ENCODE data around the gene RETREG2.

Gene RETREG2

GRCh38 chr2:219168932-219169331, 9.1 kb upstream of the RETREG2 start:
- no peak for FAIRE-seq
- DNase-seq (ENCODE audit: insufficient read length, low spot score) = no peak

GRCh38 chr2:219169930-219170654, 8.0 kb upstream of the RETREG2 start, which contains the start of gene SLC23A3:
Gene SLC23A3, minus strand, starts transcription at chr2:219170029. Its CDS starts 45 bp downstream, at chr2:219169984.
- no peak for FAIRE-seq
- no peak for DNase-seq (ENCODE audit: insufficient read length, low spot score)

GRCh38 chr2:219171231-219171651, 6.8 kb upstream of the RETREG2 start:
- DNase-seq (ENCODE audit: insufficient read length, low spot score) (peak; percentile 65), FAIRE-seq (peak; percentile 20)

GRCh38 chr2:219172231-219173154, 5.6 kb upstream of the RETREG2 start:
- DNase-seq (ENCODE audit: insufficient read length, low spot score) (no peak), FAIRE-seq (no peak)

DNA sequence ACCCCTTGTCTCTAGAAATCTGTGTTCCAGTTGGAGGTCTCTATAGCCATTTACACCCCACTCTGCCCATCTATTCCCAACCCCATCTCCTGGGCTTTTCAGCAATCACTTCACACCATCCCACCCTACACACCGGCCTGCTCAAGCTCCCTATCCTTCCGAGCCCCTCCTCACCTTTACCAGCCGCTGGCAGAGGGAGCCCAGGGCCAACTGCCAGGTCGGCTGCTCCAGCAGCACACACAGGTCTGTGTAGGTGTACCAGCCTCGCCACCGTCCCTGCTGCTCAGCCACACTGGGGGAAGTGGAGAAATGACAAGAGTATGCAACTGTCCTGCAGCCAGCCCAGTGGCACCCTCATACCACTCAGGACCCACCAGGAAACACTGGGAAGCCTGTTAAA, 4.9 kb upstream of the RETREG2 start:
- FAIRE-seq (no peak), DNase-seq (ENCODE audit: insufficient read length, low spot score) (no peak)

DNA sequence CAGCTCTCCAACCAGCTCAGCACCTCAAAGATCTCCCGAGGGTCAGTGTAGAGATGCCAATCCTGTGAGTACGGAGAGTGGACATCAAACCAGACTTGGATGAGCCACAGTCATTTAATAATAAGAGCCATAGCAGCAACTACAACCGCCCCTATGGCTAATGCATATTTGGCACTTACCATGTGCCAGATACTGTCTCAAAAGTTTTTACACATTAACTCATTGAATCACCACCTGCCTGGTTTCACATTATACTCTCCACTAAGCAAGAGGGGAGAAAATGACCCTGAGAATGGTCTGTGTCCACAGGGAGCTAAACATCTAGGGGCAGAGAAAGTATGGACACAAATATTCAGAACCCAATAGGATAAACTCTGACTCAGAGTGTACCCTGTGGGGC, 3.9 kb upstream of the RETREG2 start:
- FAIRE-seq = no peak
- DNase-seq (ENCODE audit: insufficient read length, low spot score) = no peak

GRCh38 chr2:219174801-219175200, 3.3 kb upstream of the RETREG2 start:
- FAIRE-seq = no peak

GRCh38 chr2:219175486-219175885, 2.6 kb upstream of the RETREG2 start:
- DNase-seq (ENCODE audit: insufficient read length, low spot score) = no peak
- no peak for FAIRE-seq

More at GRCh38 chr2:219174801-219175200, 3.3 kb upstream of the RETREG2 start:
- DNase-seq (ENCODE audit: insufficient read length, low spot score) = no peak

- peak; percentile 38 for DNase-seq (ENCODE audit: insufficient read length, low spot score)
- peak; percentile 85 for FAIRE-seq
Observed at GRCh38 chr2:219175928-219176817, 1.9 kb upstream of the RETREG2 start.

DNA sequence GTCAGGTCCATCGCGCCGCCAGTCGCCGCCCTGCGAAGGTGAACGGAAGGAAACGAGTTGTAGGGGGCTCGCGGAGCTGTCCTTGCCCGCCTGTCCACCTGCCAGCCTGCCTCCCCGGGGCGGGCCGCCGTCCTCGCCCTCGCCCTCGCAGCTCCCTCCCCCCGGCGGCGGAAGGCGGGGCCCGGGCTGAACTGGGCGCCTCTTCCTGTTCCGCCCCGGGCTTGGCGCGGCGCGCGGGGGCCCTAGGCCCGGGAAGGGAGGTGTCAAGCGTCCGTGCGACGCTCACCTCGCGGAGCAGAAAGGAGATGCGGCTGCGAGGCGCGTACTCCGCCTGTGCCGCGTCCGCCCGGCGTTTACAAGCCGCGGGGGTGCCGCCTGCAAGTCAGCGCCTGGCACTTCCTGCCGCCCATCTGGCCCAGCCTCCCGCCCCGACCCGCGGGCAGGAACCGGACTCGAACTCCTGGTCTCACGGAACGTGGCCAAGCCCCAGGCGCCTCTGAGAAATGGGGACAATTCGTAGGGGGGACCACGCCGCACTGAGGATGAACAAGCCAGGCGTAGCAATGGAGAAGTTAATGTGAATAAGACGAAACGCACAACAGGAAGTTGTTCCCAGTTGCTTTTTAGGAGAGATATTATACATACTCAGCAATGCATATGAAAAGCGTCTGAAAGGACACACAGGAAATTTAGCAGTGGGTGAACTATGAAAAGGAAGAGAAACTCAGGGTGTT, 1.1 kb upstream of the RETREG2 start, which contains the start of gene CNPPD1:
Gene CNPPD1 (minus strand): TSS at position 108 of the 734 bp plus-strand sequence. CDS start 97 bp downstream, at position 11.
- FAIRE-seq (peak; percentile 38), DNase-seq (ENCODE audit: insufficient read length, low spot score) (peak; percentile 73)

GRCh38 chr2:219178377-219179175, 501 bp downstream of the RETREG2 start:
- FAIRE-seq (no peak), DNase-seq (ENCODE audit: insufficient read length, low spot score) (no peak)

DNA sequence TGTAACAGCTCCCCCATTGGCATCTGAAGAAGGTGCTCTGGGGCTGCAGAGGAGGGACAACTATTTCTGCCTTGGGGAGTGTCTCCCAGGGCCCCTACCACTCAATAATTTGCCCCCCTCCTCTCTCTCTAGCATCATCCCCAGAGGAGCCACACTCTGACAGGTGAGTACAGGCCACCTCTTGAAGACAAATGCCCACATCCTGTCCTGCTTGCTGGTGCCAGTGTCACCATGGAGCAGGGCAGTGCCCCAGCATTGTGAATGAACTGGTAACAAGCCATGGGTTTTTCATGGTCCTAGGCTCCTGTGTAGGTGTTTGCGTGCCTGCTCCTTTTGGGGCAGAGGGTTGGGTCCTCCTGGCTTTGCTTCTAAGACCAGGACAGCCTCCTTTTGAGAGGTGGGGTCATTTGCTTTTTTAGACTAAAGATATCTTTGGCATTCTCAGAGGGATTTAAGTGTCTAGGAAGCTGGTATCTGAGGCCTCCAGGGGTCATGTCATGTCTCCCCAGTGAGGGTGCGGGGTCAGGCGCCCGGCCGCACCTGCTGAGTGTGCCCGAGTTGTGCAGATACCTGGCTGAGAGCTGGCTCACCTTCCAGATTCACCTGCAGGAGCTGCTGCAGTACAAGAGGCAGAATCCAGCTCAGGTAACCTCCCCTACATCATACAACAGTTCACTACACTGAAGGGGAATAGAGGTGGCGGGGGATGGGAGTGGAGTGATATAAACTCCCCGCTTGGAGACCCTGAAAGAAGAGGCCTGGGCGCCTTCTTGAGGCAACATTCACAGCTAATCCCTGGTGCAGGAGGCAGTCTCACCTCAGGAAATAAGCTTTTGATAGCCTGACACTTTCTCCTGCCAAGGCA, 1.8 kb downstream of the RETREG2 start:
- no peak for DNase-seq (ENCODE audit: insufficient read length, low spot score)
- FAIRE-seq = no peak

DNA sequence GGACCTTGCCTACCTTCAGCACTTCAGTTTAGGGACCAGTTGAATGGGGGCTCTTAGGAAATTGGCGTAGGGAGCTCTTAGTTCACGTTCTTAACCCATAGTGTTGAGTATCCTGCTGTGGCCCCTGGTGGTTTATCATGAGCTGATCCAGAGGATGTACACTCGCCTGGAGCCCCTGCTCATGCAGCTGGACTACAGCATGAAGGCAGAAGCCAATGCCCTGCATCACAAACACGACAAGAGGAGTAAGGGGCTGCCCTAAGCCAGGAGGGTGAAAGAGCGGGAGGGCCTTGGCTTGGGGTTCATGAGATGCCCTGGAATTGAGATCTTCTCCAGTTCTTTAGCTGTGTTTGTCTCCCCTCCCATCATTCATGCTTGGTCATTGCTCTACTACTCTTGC, 2.9 kb downstream of the RETREG2 start:
- no peak for DNase-seq (ENCODE audit: insufficient read length, low spot score)
- FAIRE-seq = no peak

DNA sequence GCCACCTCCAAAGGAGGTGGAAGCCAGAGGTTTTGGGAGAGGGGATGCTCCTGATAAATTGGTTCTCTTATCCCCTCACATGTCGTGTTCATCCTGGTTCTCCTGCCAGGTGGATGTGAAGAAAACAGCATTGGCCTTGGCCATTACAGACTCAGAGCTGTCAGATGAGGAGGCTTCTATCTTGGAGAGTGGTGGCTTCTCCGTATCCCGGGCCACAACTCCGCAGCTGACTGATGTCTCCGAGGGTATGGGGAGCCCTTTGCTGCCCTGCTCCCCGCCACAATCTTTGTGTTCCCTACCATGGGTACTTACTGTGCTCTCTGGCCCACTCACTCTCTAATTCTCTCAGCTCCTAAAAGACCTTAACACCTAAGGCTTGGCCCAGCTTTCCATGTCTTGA, 3.5 kb downstream of the RETREG2 start:
- FAIRE-seq (no peak), DNase-seq (ENCODE audit: insufficient read length, low spot score) (no peak)

DNA sequence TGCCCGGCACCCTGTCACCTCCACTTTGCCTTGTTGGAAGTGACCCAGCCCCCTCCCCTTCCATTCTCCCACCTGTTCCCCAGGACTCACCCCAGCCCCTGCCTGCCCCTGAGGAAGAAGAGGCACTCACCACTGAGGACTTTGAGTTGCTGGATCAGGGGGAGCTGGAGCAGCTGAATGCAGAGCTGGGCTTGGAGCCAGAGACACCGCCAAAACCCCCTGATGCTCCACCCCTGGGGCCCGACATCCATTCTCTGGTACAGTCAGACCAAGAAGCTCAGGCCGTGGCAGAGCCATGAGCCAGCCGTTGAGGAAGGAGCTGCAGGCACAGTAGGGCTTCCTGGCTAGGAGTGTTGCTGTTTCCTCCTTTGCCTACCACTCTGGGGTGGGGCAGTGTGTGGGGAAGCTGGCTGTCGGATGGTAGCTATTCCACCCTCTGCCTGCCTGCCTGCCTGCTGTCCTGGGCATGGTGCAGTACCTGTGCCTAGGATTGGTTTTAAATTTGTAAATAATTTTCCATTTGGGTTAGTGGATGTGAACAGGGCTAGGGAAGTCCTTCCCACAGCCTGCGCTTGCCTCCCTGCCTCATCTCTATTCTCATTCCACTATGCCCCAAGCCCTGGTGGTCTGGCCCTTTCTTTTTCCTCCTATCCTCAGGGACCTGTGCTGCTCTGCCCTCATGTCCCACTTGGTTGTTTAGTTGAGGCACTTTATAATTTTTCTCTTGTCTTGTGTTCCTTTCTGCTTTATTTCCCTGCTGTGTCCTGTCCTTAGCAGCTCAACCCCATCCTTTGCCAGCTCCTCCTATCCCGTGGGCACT, 4.5 kb downstream of the RETREG2 start:
- DNase-seq (ENCODE audit: insufficient read length, low spot score) = no peak
- no peak for FAIRE-seq

- DNase-seq (ENCODE audit: insufficient read length, low spot score) (no peak), FAIRE-seq (no peak)
Observed at GRCh38 chr2:219183151-219183772, 5.2 kb downstream of the RETREG2 start.

DNA sequence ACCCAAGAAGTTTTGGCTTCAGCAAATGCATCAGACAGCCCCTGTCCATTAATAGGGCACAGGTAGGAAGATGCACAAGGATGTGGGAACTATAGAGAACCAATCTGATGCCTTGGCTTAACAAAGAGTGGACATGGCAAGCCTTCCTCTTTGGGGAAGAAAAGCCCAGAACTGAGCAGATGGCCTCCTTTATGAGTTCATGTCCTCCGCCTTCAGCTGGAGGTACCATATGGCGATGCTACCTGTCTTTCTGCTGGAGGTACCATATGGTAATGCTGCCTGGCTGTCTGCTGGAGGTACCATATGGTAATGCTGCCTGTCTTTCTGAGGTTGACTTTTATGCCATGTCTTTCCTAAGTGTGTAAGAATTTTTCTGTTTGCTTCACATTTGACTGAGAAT, 6.0 kb downstream of the RETREG2 start:
- DNase-seq (ENCODE audit: insufficient read length, low spot score) (no peak), FAIRE-seq (no peak)

All from HTR-8/SVneo (cell line).